Endothelial cell of hepatic sinusoid (primary cell): ENCODE results near the gene FARS2.

Experiments used
- in situ Hi-C: cut with HindIII; loops from 2 replicates; pipeline ENCODE4 v1.10.0; 2017; ENCODE audit warnings: low sequenced_read_pairs

The FARS2 gene

GRCh38 chr6:5316951-5317350 lies 55.6 kb downstream of the FARS2 start:
- in situ Hi-C loops, result no loop called here

- in situ Hi-C loops, result no loop called here
Observed at GRCh38 chr6:5318617-5319272, 57.4 kb downstream of the FARS2 start.

GRCh38 chr6:5323979-5324378 lies 62.7 kb downstream of the FARS2 start:
- in situ Hi-C loops, result no loop called here

- in situ Hi-C loops, result no loop called here
Observed at GRCh38 chr6:5325173-5325572, 63.9 kb downstream of the FARS2 start.

- in situ Hi-C loops, result no loop called here
Observed at GRCh38 chr6:5326022-5326641, 64.8 kb downstream of the FARS2 start.

GRCh38 chr6:5328800-5329199 lies 67.5 kb downstream of the FARS2 start:
- in situ Hi-C loops, result no loop called here

GRCh38 chr6:5331845-5332442 lies 70.6 kb downstream of the FARS2 start:
- in situ Hi-C loops, result no loop called here

- in situ Hi-C loops, result no loop called here
Observed at GRCh38 chr6:5333658-5334057, 72.3 kb downstream of the FARS2 start.

- in situ Hi-C loops, result no loop called here
Observed at GRCh38 chr6:5334341-5334740, 73.0 kb downstream of the FARS2 start.

- in situ Hi-C loops, result loop anchor here (5.0 kb wide), 1 partner anchor 57 kb away; no protein-coding TSS in a partner anchor
Observed at GRCh38 chr6:5335020-5335419, 73.7 kb downstream of the FARS2 start.

GRCh38 chr6:5337573-5337972 lies 76.3 kb downstream of the FARS2 start:
- in situ Hi-C loops, result loop anchor here (5.0 kb wide), 1 partner anchor 55 kb away; no protein-coding TSS in a partner anchor

GRCh38 chr6:5338177-5338960 lies 77.1 kb downstream of the FARS2 start:
- in situ Hi-C loops, result loop anchor here (5.0 kb wide), 1 partner anchor 54 kb away; no protein-coding TSS in a partner anchor

GRCh38 chr6:5339786-5340185 lies 78.5 kb downstream of the FARS2 start:
- in situ Hi-C loops, result loop anchor here (5.0 kb wide), 1 partner anchor 53 kb away; no protein-coding TSS in a partner anchor

GRCh38 chr6:5341845-5342244 lies 80.5 kb downstream of the FARS2 start:
- in situ Hi-C loops, result no loop called here

GRCh38 chr6:5343998-5344397 lies 82.7 kb downstream of the FARS2 start:
- in situ Hi-C loops, result no loop called here

- in situ Hi-C loops, result no loop called here
Observed at GRCh38 chr6:5345324-5345723, 84.0 kb downstream of the FARS2 start.

- in situ Hi-C loops, result no loop called here
Observed at GRCh38 chr6:5351552-5352210, 90.4 kb downstream of the FARS2 start.

- in situ Hi-C loops, result no loop called here
Observed at GRCh38 chr6:5353971-5354370, 92.7 kb downstream of the FARS2 start.

GRCh38 chr6:5357486-5357885 lies 96.2 kb downstream of the FARS2 start:
- in situ Hi-C loops, result no loop called here

GRCh38 chr6:5359417-5359816 lies 98.1 kb downstream of the FARS2 start:
- in situ Hi-C loops, result no loop called here

GRCh38 chr6:5361396-5361795 lies 100.1 kb downstream of the FARS2 start:
- in situ Hi-C loops, result no loop called here
